HG03025 (cell line): Measurements from ENCODE around the gene HTR2A.

ENCODE experiments used
- ATAC-seq: cut with Tn5 transposase; IDR thresholded peaks from one replicate; pipeline ENCODE4 v1.9.1; 2021; ENCODE audit warnings: mild to moderate bottlenecking, moderate library complexity; ENCODE audit not compliant: unreplicated experiment, low FRiP score

HTR2A gene

GRCh38 chr13:46874006-46874405 lies 22.8 kb downstream of the HTR2A start:
- ATAC-seq, result no peak

- no peak for ATAC-seq
These were observed 25.3 kb downstream of the HTR2A start for GRCh38 chr13:46871557-46871956.

- ATAC-seq, result no peak
These were observed 28.8 kb downstream of the HTR2A start for GRCh38 chr13:46868091-46868490.

- no peak for ATAC-seq
These were observed 30.7 kb downstream of the HTR2A start for GRCh38 chr13:46866150-46866549.

GRCh38 chr13:46864941-46865340 lies 31.9 kb downstream of the HTR2A start:
- no peak for ATAC-seq

- no peak for ATAC-seq
These were observed 34.9 kb downstream of the HTR2A start for GRCh38 chr13:46861959-46862358.

GRCh38 chr13:46860722-46861121 lies 36.1 kb downstream of the HTR2A start:
- no peak for ATAC-seq

GRCh38 chr13:46858776-46859175 lies 38.1 kb downstream of the HTR2A start:
- ATAC-seq, result no peak

- ATAC-seq, result no peak
These were observed 38.7 kb downstream of the HTR2A start for GRCh38 chr13:46858163-46858562.

- no peak for ATAC-seq
These were observed 41.2 kb downstream of the HTR2A start for GRCh38 chr13:46855664-46856063.

- peak; percentile 87 for ATAC-seq
These were observed 41.7 kb downstream of the HTR2A start for GRCh38 chr13:46855166-46855565.

- ATAC-seq, result no peak
These were observed 44.7 kb downstream of the HTR2A start for GRCh38 chr13:46852168-46852567.

- no peak for ATAC-seq
These were observed 46.6 kb downstream of the HTR2A start for GRCh38 chr13:46850214-46850613.

GRCh38 chr13:46846726-46847125 lies 50.1 kb downstream of the HTR2A start:
- ATAC-seq, result no peak

- no peak for ATAC-seq
These were observed 51.7 kb downstream of the HTR2A start for GRCh38 chr13:46845146-46845545.

- ATAC-seq, result no peak
These were observed 52.4 kb downstream of the HTR2A start for GRCh38 chr13:46844431-46844830.

- ATAC-seq, result no peak
These were observed 57.5 kb downstream of the HTR2A start for GRCh38 chr13:46839399-46839798.

GRCh38 chr13:46834657-46835056 lies 62.2 kb downstream of the HTR2A start:
- ATAC-seq, result no peak

- no peak for ATAC-seq
These were observed 65.2 kb downstream of the HTR2A start for GRCh38 chr13:46831588-46832194.

GRCh38 chr13:46830405-46831005 lies 66.3 kb downstream of the HTR2A start:
- ATAC-seq, result no peak

GRCh38 chr13:46822551-46822950 lies 74.3 kb downstream of the HTR2A start:
- ATAC-seq, result no peak

- no peak for ATAC-seq
These were observed 78.9 kb downstream of the HTR2A start for GRCh38 chr13:46817838-46818476.
